SIG-M5 treated with dmso at 0.1 percent for 504 hours (cell line): ENCODE results near the gene AQP10.
A peak's percentile ranks its signal among the peaks of the same experiment; 100 is the strongest.
"Not testable (repeated sequence)": the region's sequence is repeated elsewhere in the genome, so short reads cannot be mapped to it uniquely, and the experiment has no call there.

Experiments used
- DNase-seq: peaks from one replicate; lab custom pipeline; 2025; ENCODE audit not compliant: unreplicated experiment; lab: John Stamatoyannopoulos, UW

Gene AQP10

GRCh38 chr1:154320882-154321608, at the start of gene AQP10:
Gene AQP10, plus strand, starts transcription at chr1:154321093. Its CDS starts 63 bp downstream, at chr1:154321156.
- DNase-seq, result no peak

GRCh38 chr1:154272217-154272998, 48.5 kb upstream of the AQP10 start, which contains the start of gene HAX1:
Gene HAX1, plus strand, starts transcription at chr1:154272629. Its CDS starts 95 bp downstream, at chr1:154272724.
- peak; percentile 100 for DNase-seq

GRCh38 chr1:154272999-154273563, 47.8 kb upstream of the AQP10 start:
- DNase-seq, result no peak

GRCh38 chr1:154276797-154277196, 44.1 kb upstream of the AQP10 start:
- DNase-seq, result no peak

- DNase-seq, result not testable (repeated sequence)
Observed at GRCh38 chr1:154287591-154287990, 33.3 kb upstream of the AQP10 start.

- no peak for DNase-seq
Observed at GRCh38 chr1:154288661-154289060, 32.2 kb upstream of the AQP10 start.

- DNase-seq, result no peak
Observed at GRCh38 chr1:154290921-154291320, 30.0 kb upstream of the AQP10 start.

- peak; percentile 23 for DNase-seq
Observed at GRCh38 chr1:154295408-154296235, 25.3 kb upstream of the AQP10 start.

- DNase-seq, result no peak
Observed at GRCh38 chr1:154301582-154301981, 19.3 kb upstream of the AQP10 start.

- no peak for DNase-seq
Observed at GRCh38 chr1:154304664-154305337, 16.1 kb upstream of the AQP10 start.

GRCh38 chr1:154306151-154306550, 14.7 kb upstream of the AQP10 start:
- no peak for DNase-seq

GRCh38 chr1:154307670-154308270, 13.1 kb upstream of the AQP10 start:
- not testable (repeated sequence) for DNase-seq

- not testable (repeated sequence) for DNase-seq
Observed at GRCh38 chr1:154309136-154309535, 11.8 kb upstream of the AQP10 start.

- DNase-seq, result not testable (repeated sequence)
Observed at GRCh38 chr1:154312229-154313065, 8.4 kb upstream of the AQP10 start.

GRCh38 chr1:154313066-154313356, 7.9 kb upstream of the AQP10 start:
- DNase-seq, result no peak

- DNase-seq, result not testable (repeated sequence)
Observed at GRCh38 chr1:154314226-154314625, 6.7 kb upstream of the AQP10 start.

- no peak for DNase-seq
Observed at GRCh38 chr1:154316704-154317103, 4.2 kb upstream of the AQP10 start.

GRCh38 chr1:154318386-154318785, 2.5 kb upstream of the AQP10 start:
- no peak for DNase-seq

GRCh38 chr1:154321609-154321934, 679 bp downstream of the AQP10 start:
- DNase-seq, result not testable (repeated sequence)
